Measurements from ENCODE around the gene STARD3NL. TPM values are rescaled to one million over a fixed set of nuclear protein-coding genes. Genes with fewer than 3 reads are reported as not detected.

STARD3NL gene
- total and polyA plus RNA-seq, 2 of the 4 experiments (the other 2 are of a cell fraction), result 51.6 to 69.7 TPM

DNA sequence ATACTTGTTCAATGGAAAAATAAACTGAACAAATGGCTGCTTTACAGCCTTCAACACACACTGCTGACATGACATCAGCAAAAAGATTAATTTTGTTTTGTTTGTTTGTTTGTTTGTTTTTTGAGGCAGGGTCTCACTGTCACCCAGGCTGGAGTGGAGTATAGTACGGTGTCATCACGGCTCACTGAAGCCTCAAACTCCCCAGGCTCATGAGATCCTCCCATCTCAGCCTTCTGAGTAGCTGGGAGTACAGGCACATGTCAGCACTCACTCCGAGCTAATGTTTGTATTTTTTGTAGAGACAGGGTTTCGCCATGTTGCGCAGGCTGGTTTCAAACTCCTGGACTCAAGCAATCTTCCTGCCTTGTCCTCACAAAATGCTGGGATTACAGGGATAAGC, 84.5 kb downstream of the STARD3NL start:
- Histone ChIP-seq H4K91ac (ENCODE audit: insufficient read depth, low read depth, low read length) (no peak overlapping the region), H3K18ac (ENCODE audit: low read depth, low read length) (no peak overlapping the region), H3K4ac (ENCODE audit: low read depth, low read length) (no peak overlapping the region), H2BK5ac (ENCODE audit: low read depth, low read length, poor library complexity, severe bottlenecking) (no peak overlapping the region), H3K9me3 (ENCODE audit: control insufficient read depth, insufficient read depth, low read length) (no peaks in the 10 kb centered on the region), H3K9me1 (ENCODE audit: insufficient read depth, low read length) (no peaks in the 10 kb centered on the region), H3K4me1 (ENCODE audit: control insufficient read depth, insufficient read depth, low read length) (no peaks in the 10 kb centered on the region), H3K4me3 (ENCODE audit: insufficient read depth, low read depth, low read length) (no peak overlapping the region), H3K14ac (replicated peaks; ENCODE audit: low read depth, low read length) (no peak overlapping the region), H3K23ac (ENCODE audit: low read depth, low read length) (no peak overlapping the region), H3K27me3 (ENCODE audit: control insufficient read depth, insufficient read depth, low read length) (peaks cover 2% of the 10 kb centered on the region; the same call in 1 of the 2 replicates), H3K79me1 (ENCODE audit: low read depth in 1 of 2, low read length in 2 of 2) (no peaks in the 10 kb centered on the region), H3K36me3 (ENCODE audit: control insufficient read depth, insufficient read depth, low read length) (no peaks in the 10 kb centered on the region), H2BK120ac (ENCODE audit: low read depth, low read length) (no peak overlapping the region), H3K9ac (ENCODE audit: low read depth, low read length) (no peak overlapping the region), H2AK9ac (replicated peaks; ENCODE audit: low read depth, low read length, poor library complexity) (no peak overlapping the region), H2BK15ac (ENCODE audit: low read depth, low read length) (no peak overlapping the region), H2BK20ac (ENCODE audit: low read depth, low read length) (no peak overlapping the region), H2AK5ac (ENCODE audit: low read depth, low read length) (no peak overlapping the region), H3K27ac (ENCODE audit: insufficient read depth, low read length) (no peak overlapping the region), H3K4me2 (ENCODE audit: low read depth, low read length) (no peak overlapping the region), H4K8ac (ENCODE audit: low read depth in 2 of 2, low read length in 2 of 2) (no peak overlapping the region), H4K5ac (ENCODE audit: low read depth, low read length) (no peak overlapping the region), H4K20me1 (ENCODE audit: insufficient read depth, low read length) (no peaks in the 10 kb centered on the region), H2AFZ (replicated peaks; ENCODE audit: low read length, poor library complexity) (no peak overlapping the region), H3K56ac (ENCODE audit: extremely low read depth, insufficient read depth, low read length) (no peak overlapping the region)
- DNase-seq (no peak), ATAC-seq (ENCODE audit: low read depth) (no peak)
- in situ Hi-C loops (cut with MboI; ENCODE audit: low sequenced_read_pairs) (no loop called here), intact Hi-C loops (cut with micrococcal nuclease) (no loop called here), dilution Hi-C loops (cut with HindIII; ENCODE audit: low sequenced_read_pairs, unreplicated experiment) (no loop called here)
- no TSS peak for BruUV-seq (replicated peaks)
- WGBS, 2 experiments (ENCODE audit: extremely low coverage in 2 of 2, insufficient read length in 1 of 2), result no CpG with 5 or more reads among the region's 5 CpGs
- TF ChIP-seq CHD1 (IDR thresholded peaks at IDR 0.05; ENCODE audit: low read depth, low read length), result no peak
- no peak for TF ChIP-seq FOS (IDR thresholded peaks at IDR 0.05; ENCODE audit: low read depth, low read length)
- TF ChIP-seq CEBPB (IDR thresholded peaks at IDR 0.05; ENCODE audit: low read depth, low read length), result no peak
- TF ChIP-seq POLR2A (IDR thresholded peaks at IDR 0.05; ENCODE audit: low read depth, low read length), result no peak
- TF ChIP-seq, protein P1, sequence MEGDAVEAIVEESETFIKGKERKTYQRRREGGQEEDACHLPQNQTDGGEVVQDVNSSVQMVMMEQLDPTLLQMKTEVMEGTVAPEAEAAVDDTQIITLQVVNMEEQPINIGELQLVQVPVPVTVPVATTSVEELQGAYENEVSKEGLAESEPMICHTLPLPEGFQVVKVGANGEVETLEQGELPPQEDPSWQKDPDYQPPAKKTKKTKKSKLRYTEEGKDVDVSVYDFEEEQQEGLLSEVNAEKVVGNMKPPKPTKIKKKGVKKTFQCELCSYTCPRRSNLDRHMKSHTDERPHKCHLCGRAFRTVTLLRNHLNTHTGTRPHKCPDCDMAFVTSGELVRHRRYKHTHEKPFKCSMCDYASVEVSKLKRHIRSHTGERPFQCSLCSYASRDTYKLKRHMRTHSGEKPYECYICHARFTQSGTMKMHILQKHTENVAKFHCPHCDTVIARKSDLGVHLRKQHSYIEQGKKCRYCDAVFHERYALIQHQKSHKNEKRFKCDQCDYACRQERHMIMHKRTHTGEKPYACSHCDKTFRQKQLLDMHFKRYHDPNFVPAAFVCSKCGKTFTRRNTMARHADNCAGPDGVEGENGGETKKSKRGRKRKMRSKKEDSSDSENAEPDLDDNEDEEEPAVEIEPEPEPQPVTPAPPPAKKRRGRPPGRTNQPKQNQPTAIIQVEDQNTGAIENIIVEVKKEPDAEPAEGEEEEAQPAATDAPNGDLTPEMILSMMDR (conservative IDR thresholded peaks at IDR 0.05; ENCODE audit: low read depth, low read length), result no peak
- TF ChIP-seq BHLHE40 (IDR thresholded peaks at IDR 0.05; ENCODE audit: low read depth, low read length), result no peak
- TF ChIP-seq RAD21 (IDR thresholded peaks at IDR 0.05; ENCODE audit: low read length), result no peak
- TF ChIP-seq, protein P2, sequence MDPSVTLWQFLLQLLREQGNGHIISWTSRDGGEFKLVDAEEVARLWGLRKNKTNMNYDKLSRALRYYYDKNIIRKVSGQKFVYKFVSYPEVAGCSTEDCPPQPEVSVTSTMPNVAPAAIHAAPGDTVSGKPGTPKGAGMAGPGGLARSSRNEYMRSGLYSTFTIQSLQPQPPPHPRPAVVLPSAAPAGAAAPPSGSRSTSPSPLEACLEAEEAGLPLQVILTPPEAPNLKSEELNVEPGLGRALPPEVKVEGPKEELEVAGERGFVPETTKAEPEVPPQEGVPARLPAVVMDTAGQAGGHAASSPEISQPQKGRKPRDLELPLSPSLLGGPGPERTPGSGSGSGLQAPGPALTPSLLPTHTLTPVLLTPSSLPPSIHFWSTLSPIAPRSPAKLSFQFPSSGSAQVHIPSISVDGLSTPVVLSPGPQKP (IDR thresholded peaks at IDR 0.05; ENCODE audit: borderline replicate concordance, low read depth, low read length), result no peak
- no peak for TF ChIP-seq RFX5 (IDR thresholded peaks at IDR 0.05; ENCODE audit: low read depth, low read length)
- TF ChIP-seq, protein P3, sequence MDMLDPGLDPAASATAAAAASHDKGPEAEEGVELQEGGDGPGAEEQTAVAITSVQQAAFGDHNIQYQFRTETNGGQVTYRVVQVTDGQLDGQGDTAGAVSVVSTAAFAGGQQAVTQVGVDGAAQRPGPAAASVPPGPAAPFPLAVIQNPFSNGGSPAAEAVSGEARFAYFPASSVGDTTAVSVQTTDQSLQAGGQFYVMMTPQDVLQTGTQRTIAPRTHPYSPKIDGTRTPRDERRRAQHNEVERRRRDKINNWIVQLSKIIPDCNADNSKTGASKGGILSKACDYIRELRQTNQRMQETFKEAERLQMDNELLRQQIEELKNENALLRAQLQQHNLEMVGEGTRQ (IDR thresholded peaks at IDR 0.05; ENCODE audit: low read depth, low read length), result no peak
- no peak for TF ChIP-seq RCOR1 (IDR thresholded peaks at IDR 0.05; ENCODE audit: insufficient replicate concordance, low read length)
- no peak for TF ChIP-seq NFE2L2 (IDR thresholded peaks at IDR 0.05; ENCODE audit: low read depth, low read length)
- TF ChIP-seq MAFK (IDR thresholded peaks at IDR 0.05; ENCODE audit: low read depth, low read length), result no peak
- TF ChIP-seq SMC3 (IDR thresholded peaks at IDR 0.05; ENCODE audit: low read depth, low read length), result no peak
- TF ChIP-seq MXI1 (IDR thresholded peaks at IDR 0.05; ENCODE audit: borderline replicate concordance, low read depth, low read length), result no peak
- TF ChIP-seq MAZ (IDR thresholded peaks at IDR 0.05; ENCODE audit: borderline replicate concordance, low read depth, low read length), result no peak
- ChIA-PET CTCF (no interaction called here), POLR2A (ENCODE audit: unreplicated experiment) (no interaction called here)

Measured in IMR-90 (cell line).